Measurements from ENCODE around the gene PAGR1. TPM values are rescaled to one million over a fixed set of nuclear protein-coding genes. Genes with fewer than 3 reads are reported as not detected.

PAGR1 gene
- total and polyA plus RNA-seq, 2 of the 8 experiments (the other 6 are each of a cell fraction or from before 2014, with no cell fraction given), result 35.4 to 56.4 TPM

DNA sequence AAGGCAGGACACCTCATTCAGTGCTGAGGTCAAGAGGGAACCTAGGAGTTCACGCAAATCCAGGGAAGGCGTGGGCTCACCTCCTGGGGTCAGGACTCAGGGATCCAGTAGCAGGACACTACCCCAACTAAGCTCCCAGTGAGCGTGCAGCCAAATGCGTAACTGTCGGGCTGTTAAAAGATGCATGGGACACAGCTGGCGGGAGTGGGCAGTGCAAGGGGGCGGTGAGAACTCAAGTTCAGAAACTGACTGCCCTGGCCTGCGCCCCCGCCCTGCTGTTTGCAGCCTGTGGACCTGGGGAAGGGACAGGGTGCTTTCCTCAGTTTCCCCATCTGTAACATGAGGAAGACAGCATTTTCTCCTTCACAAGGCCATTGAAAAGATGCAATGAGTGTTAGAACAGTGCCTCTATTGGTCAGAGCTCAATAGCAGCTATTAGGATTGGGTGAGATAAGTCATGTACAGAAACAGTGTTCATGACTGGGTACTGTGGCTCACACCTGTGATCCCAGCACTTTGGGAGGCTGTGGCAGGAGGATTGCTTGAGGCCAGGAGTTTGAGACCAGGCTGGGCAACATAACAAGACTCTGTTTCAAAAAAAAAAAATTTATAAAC lies 26.9 kb downstream of the PAGR1 start:
- 91% methylated on average over 9 of the region's 9 CpGs; no CpG with 5 or more reads in 1 of the 2 experiments for WGBS, 2 experiments (ENCODE audit: extremely low coverage in 1 of 2, insufficient coverage in 1 of 2, insufficient read length in 1 of 2, insufficient replicate concordance in 2 of 2, low coverage in 1 of 2, low lambda C conversion rate in 2 of 2, missing lambda C conversion rate in 1 of 2)
- no peaks in the 10 kb centered on the region for H4K20me1 ChIP-seq (replicated peaks in 1 of 2; ENCODE audit: control insufficient read depth in 1 of 2, insufficient read depth in 2 of 2, low read length in 2 of 2)
- no peak overlapping the region for H2AFZ ChIP-seq (ENCODE audit: low read length)
- no peak overlapping the region for H2BK12ac ChIP-seq (ENCODE audit: low read depth, low read length)
- H3K23ac ChIP-seq (ENCODE audit: insufficient read length), result no peak overlapping the region
- CTCF ChIA-PET (ENCODE audit: partially characterized antibody), result interaction anchor here (0.6 to 3.4 kb wide), 15 partner anchors 8 to 116 kb away, joined by 3 to 16 read pairs (median 4); partner anchors contain the start of genes MVP and PAGR1
- H3K27me3 ChIP-seq (replicated peaks in 1 of 4; ENCODE audit: control insufficient read depth in 3 of 4, extremely low read depth in 1 of 4, insufficient read depth in 3 of 4, low read length in 3 of 4), result no peaks in the 10 kb centered on the region
- no peak overlapping the region for H3K18ac ChIP-seq (ENCODE audit: extremely low read depth, low read length)
- no peak overlapping the region for H2BK120ac ChIP-seq (replicated peaks; ENCODE audit: low read depth, low read length)
- no peaks in the 10 kb centered on the region for H3K23me2 ChIP-seq (ENCODE audit: low read depth, low read length)
- TF ChIP-seq, protein P1, sequence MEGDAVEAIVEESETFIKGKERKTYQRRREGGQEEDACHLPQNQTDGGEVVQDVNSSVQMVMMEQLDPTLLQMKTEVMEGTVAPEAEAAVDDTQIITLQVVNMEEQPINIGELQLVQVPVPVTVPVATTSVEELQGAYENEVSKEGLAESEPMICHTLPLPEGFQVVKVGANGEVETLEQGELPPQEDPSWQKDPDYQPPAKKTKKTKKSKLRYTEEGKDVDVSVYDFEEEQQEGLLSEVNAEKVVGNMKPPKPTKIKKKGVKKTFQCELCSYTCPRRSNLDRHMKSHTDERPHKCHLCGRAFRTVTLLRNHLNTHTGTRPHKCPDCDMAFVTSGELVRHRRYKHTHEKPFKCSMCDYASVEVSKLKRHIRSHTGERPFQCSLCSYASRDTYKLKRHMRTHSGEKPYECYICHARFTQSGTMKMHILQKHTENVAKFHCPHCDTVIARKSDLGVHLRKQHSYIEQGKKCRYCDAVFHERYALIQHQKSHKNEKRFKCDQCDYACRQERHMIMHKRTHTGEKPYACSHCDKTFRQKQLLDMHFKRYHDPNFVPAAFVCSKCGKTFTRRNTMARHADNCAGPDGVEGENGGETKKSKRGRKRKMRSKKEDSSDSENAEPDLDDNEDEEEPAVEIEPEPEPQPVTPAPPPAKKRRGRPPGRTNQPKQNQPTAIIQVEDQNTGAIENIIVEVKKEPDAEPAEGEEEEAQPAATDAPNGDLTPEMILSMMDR (IDR thresholded peaks at IDR 0.05; ENCODE audit: control extremely low read depth in 1 of 3, insufficient read depth in 1 of 3, low read depth in 1 of 3, low read length in 3 of 3), result peak in 1 of 3 experiments; percentile 19; a peak in 1 of 4 replicates
- TF ChIP-seq EP300 (IDR thresholded peaks at IDR 0.05; ENCODE audit: borderline replicate concordance in 1 of 2, low read depth in 2 of 2, low read length in 2 of 2), result no peak
- no peak overlapping the region for H3K4me3 ChIP-seq (ENCODE audit: extremely low read depth in 1 of 4, insufficient read depth in 2 of 4, low read depth in 3 of 4, low read length in 4 of 4)
- H3K79me1 ChIP-seq (ENCODE audit: low read depth, low read length), result no peaks in the 10 kb centered on the region
- H2BK20ac ChIP-seq (ENCODE audit: low read length), result no peak overlapping the region
- H3K4me1 ChIP-seq (replicated peaks in 1 of 4; ENCODE audit: control insufficient read depth in 3 of 4, insufficient read depth in 4 of 4, low read length in 3 of 4), result no peaks in the 10 kb centered on the region; a peak in 1 of 7 replicates
- no peak overlapping the region for H3K4ac ChIP-seq (replicated peaks; ENCODE audit: insufficient read length, low read depth, low read length)
- H4K5ac ChIP-seq (ENCODE audit: insufficient read length, low read depth, low read length), result no peak overlapping the region
- no peak overlapping the region for H3K14ac ChIP-seq (ENCODE audit: insufficient read length)
- H3K4me2 ChIP-seq (ENCODE audit: insufficient read depth in 1 of 2, low read depth in 2 of 2, low read length in 2 of 2), result no peak overlapping the region
- POLR2A ChIA-PET (ENCODE audit: partially characterized antibody), result interaction anchor here (0.8 to 12.7 kb wide), 5 partner anchors 10 to 163 kb away, joined by 3 to 167 read pairs (median 3); partner anchors contain the start of genes ASPHD1, MVP, PAGR1 and QPRT
- no peak overlapping the region for H3K56ac ChIP-seq (replicated peaks; ENCODE audit: insufficient read length, low read depth, low read length)
- no peaks in the 10 kb centered on the region for H3K36me3 ChIP-seq (ENCODE audit: control insufficient read depth in 2 of 4, insufficient read depth in 4 of 4, low read length in 3 of 4)
- H2AK5ac ChIP-seq (ENCODE audit: low read depth, low read length), result 0 out of 2 replicates have a peak overlapping the region, but pooled peaks have one; percentile 26
- FAIRE-seq (no peak), DNase-seq (ENCODE audit: low read depth in 1 of 2, low spot score in 2 of 2) (no peak)
- H4K8ac ChIP-seq (ENCODE audit: extremely low read depth, insufficient read depth, low read length), result no peak overlapping the region
- H3K9ac ChIP-seq (replicated peaks in 1 of 4; ENCODE audit: extremely low read depth in 1 of 4, low read depth in 3 of 4, low read length in 3 of 4), result no peak overlapping the region
- H3K27ac ChIP-seq (ENCODE audit: low read depth, low read length), result no peak overlapping the region
- no peak overlapping the region for H4K91ac ChIP-seq (replicated peaks; ENCODE audit: insufficient read length, low read length)
- no peak overlapping the region for H2BK5ac ChIP-seq (ENCODE audit: low read depth, low read length)
- no peak overlapping the region for H2BK15ac ChIP-seq (ENCODE audit: low read length)
- H3K79me2 ChIP-seq (ENCODE audit: control insufficient read depth in 1 of 2, insufficient read depth in 2 of 2, low read length in 2 of 2), result no peaks in the 10 kb centered on the region
- no peaks in the 10 kb centered on the region for H3K9me3 ChIP-seq (ENCODE audit: insufficient read depth in 2 of 2, low read depth in 1 of 2, low read length in 1 of 2)
